Sigmoid colon (tissue), 4 donors: ENCODE data around the gene SUSD6.

Experiments used
- EP300 ChIP-seq, 4 donors: sonication (generic); formaldehyde crosslinking; IDR thresholded peaks; one replicate each; pipeline ENCODE4 v1.6.1; 2017; ENCODE audit warnings: antibody characterized with exemption in 4 of 4
- POLR2A ChIP-seq, 2 donors: fragments of 450-650 bp; IDR thresholded peaks; one replicate each; pipeline ENCODE4 v1.6.1; 2016; ENCODE audit warnings: antibody characterized with exemption in 2 of 2, mild to moderate bottlenecking in 2 of 2, moderate library complexity in 2 of 2
- POLR2AphosphoS5 ChIP-seq, 4 donors: sonication (generic); formaldehyde crosslinking; IDR thresholded peaks; one replicate each; pipeline ENCODE4 v1.6.1; 2017; ENCODE audit warnings: antibody characterized with exemption in 4 of 4
- TF ChIP-seq, protein P1 (sequence below), 4 experiments: fragments of 450-650 bp in 3 of 4; fragments of 200-600 bp in 1 of 4; IDR thresholded peaks; one replicate each; pipeline ENCODE4 v1.5.1; 2016 to 2019; ENCODE audit warnings: antibody characterized with exemption in 4 of 4, mild to moderate bottlenecking in 3 of 4, moderate library complexity in 2 of 4

DNA sequence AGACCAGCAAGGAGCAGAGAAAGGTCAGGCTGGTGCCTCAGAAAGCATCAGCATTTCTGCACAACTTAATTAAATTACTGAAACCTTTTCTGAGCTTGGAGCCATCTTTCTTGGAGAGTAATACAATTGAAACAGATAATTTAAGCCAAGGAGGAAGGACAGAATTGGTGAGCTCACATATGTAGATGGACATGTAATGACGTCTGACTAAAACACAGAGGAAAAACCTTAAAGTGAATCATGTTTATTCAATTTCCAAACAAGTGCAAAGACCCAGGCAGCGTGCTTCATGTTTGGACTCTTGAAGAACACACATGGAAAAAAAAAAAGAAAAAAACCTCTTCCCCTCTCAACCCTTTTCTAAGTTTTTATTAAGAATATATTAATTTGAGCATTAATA is 19.0 kb downstream of the SUSD6 start:
- TF ChIP-seq, protein P1, sequence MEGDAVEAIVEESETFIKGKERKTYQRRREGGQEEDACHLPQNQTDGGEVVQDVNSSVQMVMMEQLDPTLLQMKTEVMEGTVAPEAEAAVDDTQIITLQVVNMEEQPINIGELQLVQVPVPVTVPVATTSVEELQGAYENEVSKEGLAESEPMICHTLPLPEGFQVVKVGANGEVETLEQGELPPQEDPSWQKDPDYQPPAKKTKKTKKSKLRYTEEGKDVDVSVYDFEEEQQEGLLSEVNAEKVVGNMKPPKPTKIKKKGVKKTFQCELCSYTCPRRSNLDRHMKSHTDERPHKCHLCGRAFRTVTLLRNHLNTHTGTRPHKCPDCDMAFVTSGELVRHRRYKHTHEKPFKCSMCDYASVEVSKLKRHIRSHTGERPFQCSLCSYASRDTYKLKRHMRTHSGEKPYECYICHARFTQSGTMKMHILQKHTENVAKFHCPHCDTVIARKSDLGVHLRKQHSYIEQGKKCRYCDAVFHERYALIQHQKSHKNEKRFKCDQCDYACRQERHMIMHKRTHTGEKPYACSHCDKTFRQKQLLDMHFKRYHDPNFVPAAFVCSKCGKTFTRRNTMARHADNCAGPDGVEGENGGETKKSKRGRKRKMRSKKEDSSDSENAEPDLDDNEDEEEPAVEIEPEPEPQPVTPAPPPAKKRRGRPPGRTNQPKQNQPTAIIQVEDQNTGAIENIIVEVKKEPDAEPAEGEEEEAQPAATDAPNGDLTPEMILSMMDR (IDR thresholded peaks at IDR 0.05), result no peak
- TF ChIP-seq POLR2A (IDR thresholded peaks at IDR 0.05) (no peak), POLR2AphosphoS5 (IDR thresholded peaks at IDR 0.05) (no peak), EP300 (IDR thresholded peaks at IDR 0.05) (no peak)
